Suprapubic skin (tissue), 4 donors: ENCODE data around the gene GNS.

Experiments
- CTCF ChIP-seq, 2 donors: fragments of 200-600 bp in 1 of 2; fragments of 450-650 bp in 1 of 2; sonication (generic) in 1 of 2; IDR thresholded peaks; one replicate each; pipeline ENCODE4 v1.5.1; 2016 to 2019; ENCODE audit warnings: antibody characterized with exemption in 2 of 2, mild to moderate bottlenecking in 1 of 2, moderate library complexity in 1 of 2
- POLR2A ChIP-seq, 2 donors: fragments of 450-650 bp; IDR thresholded peaks; one replicate each; pipeline ENCODE4 v1.6.1; 2017; ENCODE audit warnings: antibody characterized with exemption in 2 of 2, mild to moderate bottlenecking in 2 of 2, moderate library complexity in 2 of 2
- POLR2AphosphoS5 ChIP-seq, 3 donors: sonication (generic); formaldehyde crosslinking; IDR thresholded peaks; one replicate each; pipeline ENCODE4 v1.6.1; 2017; ENCODE audit warnings: antibody characterized with exemption in 3 of 3

- TF ChIP-seq POLR2A (IDR thresholded peaks at IDR 0.05): no peak
- no peak for TF ChIP-seq CTCF (IDR thresholded peaks at IDR 0.05)
- TF ChIP-seq POLR2AphosphoS5 (IDR thresholded peaks at IDR 0.05): no peak
Measured at GRCh38 chr12:64714551-64714968, 44.6 kb downstream of the GNS start.
